Right lobe of liver (tissue), 6 donors: Measurements from ENCODE around the gene SETX. TPM values are rescaled to one million over a fixed set of nuclear protein-coding genes. Genes with fewer than 3 reads are reported as not detected.

Experiments used
- ATAC-seq, 4 donors: fragments of 200-7000 bp; cut with Tn5 transposase; one replicate each; pipeline ENCODE4 v1.9.1; 2020; ENCODE audit warnings: mild to moderate bottlenecking in 4 of 4, moderate library complexity in 4 of 4
- DNase-seq, 3 donors: peaks; one replicate each; pipeline ENCODE4 v3.0.0-alpha.2; 2020
- H3K27ac ChIP-seq, 3 donors: fragments of 200-600 bp; one replicate each; pipeline ENCODE4 v1.8.0; 2022
- H3K27me3 ChIP-seq, 2 donors: fragments of 200-600 bp; one replicate each; pipeline ENCODE4 v1.8.0; 2022
- H3K36me3 ChIP-seq, 4 donors: fragments of 200-600 bp; sonication (generic) in 1 of 4; one replicate each; pipeline versions ENCODE4 v1.5.1 to v1.8.0; 2017 to 2022; ENCODE audit warnings: control low read depth in 1 of 4
- H3K4me1 ChIP-seq, 4 donors: fragments of 200-600 bp; sonication (generic) in 1 of 4; one replicate each; pipeline versions ENCODE4 v1.5.1 to v1.8.0; 2017 to 2022; ENCODE audit warnings: control low read depth in 1 of 4
- H3K4me3 ChIP-seq, 3 donors: fragments of 200-600 bp; one replicate each; pipeline ENCODE4 v1.8.0; 2022
- H3K9me3 ChIP-seq, 4 donors: fragments of 200-600 bp; sonication (generic) in 1 of 4; one replicate each; pipeline versions ENCODE4 v1.5.1 to v1.8.0; 2017 to 2022; ENCODE audit warnings: control low read depth in 1 of 4
- POLR2A ChIP-seq: fragments of 450-650 bp; IDR thresholded peaks from one replicate; pipeline ENCODE4 v1.6.1; 2017; ENCODE audit warnings: antibody characterized with exemption, mild to moderate bottlenecking
- WGBS: methylation state at CpG from one replicate; pipeline ENCODE4 v1.1.6; 2018; ENCODE audit warnings: low coverage, low lambda C conversion rate; ENCODE audit not compliant: insufficient coverage; ENCODE audit errors: missing lambda C conversion rate; 5-methylcytosine and 5-hydroxymethylcytosine counted together
- intact Hi-C, 2 donors: fragments of 100-400 bp; cut with DNase I; formaldehyde crosslinking; loops; one replicate each; pipeline versions ENCODE4 v1.11.2 to v1.14.1; 2022
- total RNA-seq, 6 experiments: library from RNA; depleted of rRNA in 2 of 6; stranded (reverse); fragments of >200 nt in 2 of 6; fragmentation: NEBNext Ultra II Directional in 3 of 6; extraction: Animal tissue kit (Norgen Biotek cat#: 25700) in 3 of 6; gene quantifications; one replicate each; pipeline versions ENCODE4 v1.1.0 to v1.2.4, GENCODE V29; 2016 to 2023
- TF ChIP-seq, protein P1 (sequence below), 4 donors: fragments of 200-600 bp in 3 of 4; fragments of 450-650 bp in 1 of 4; IDR thresholded peaks; one replicate each; pipeline versions ENCODE4 v1.5.1 to v1.8.0; 2016 to 2022; ENCODE audit warnings: antibody characterized with exemption in 4 of 4, mild to moderate bottlenecking in 2 of 4
- donor health status: DM: no; HTN: yes; CAD: no.
- donor health status: DM: no; HTN: no; CAD: no.
- donor health status: DM: no; HTN: no; CAD: no.
- donor health status: DM: no; HTN: yes; CAD: no.
- donor health status: DM: no; HTN: yes; CAD: no.

SETX gene
- total RNA-seq, 6 experiments from 2014 or later = 17.4 to 28.8 (median 25.0) TPM

DNA sequence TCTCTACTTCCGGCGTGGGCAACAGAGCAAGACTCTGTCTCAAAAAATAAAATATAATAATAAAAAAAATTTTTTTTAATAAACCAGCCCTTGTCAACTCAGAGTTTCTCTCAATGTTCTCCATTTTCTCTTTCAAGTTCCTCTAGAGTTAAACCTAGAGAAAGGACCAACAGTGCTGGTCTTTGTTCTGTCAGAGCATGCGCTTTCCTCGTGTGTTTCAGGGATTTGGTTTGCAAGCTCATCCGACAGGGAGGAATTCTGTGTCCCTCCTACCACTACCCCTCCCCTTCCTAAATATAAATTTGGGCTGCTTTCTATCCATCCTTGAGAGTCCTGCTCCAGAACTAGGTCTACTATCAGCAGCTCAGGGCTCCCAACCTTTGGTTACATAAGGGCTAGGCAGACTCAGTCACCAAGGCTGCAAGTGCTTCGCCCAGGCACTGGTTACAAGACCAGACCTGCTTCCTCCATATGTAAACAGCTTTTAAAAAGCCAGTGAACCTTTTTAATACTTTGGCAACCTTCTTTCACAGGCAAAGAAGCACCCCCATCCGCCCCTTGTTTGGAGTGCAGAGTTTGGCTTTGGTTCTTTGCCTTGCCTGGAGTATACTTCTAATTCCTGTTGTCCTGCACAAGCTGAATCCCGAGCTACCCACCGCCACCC lies 13.5 kb downstream of the SETX start:
- H3K4me1 ChIP-seq = no peaks in the 10 kb centered on the region
- no peaks in the 10 kb centered on the region for H3K27me3 ChIP-seq
- H3K4me3 ChIP-seq = no peak overlapping the region
- H3K27ac ChIP-seq = no peak overlapping the region
- ATAC-seq = no peak
- H3K9me3 ChIP-seq = no peaks in the 10 kb centered on the region
- TF ChIP-seq POLR2A = no peak
- TF ChIP-seq, protein P1, sequence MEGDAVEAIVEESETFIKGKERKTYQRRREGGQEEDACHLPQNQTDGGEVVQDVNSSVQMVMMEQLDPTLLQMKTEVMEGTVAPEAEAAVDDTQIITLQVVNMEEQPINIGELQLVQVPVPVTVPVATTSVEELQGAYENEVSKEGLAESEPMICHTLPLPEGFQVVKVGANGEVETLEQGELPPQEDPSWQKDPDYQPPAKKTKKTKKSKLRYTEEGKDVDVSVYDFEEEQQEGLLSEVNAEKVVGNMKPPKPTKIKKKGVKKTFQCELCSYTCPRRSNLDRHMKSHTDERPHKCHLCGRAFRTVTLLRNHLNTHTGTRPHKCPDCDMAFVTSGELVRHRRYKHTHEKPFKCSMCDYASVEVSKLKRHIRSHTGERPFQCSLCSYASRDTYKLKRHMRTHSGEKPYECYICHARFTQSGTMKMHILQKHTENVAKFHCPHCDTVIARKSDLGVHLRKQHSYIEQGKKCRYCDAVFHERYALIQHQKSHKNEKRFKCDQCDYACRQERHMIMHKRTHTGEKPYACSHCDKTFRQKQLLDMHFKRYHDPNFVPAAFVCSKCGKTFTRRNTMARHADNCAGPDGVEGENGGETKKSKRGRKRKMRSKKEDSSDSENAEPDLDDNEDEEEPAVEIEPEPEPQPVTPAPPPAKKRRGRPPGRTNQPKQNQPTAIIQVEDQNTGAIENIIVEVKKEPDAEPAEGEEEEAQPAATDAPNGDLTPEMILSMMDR (IDR thresholded peaks at IDR 0.05) = no peak
- intact Hi-C loops = loop anchor here in 1 of 2 donors (10.0 kb wide), 1 partner anchor 47 kb away; no protein-coding TSS in a partner anchor
- 98% methylated on average over 7 of the region's 9 CpGs for WGBS
- peaks cover 26 to 85% (median 54%) of the 10 kb centered on the region in 4 donors for H3K36me3 ChIP-seq
- DNase-seq = no peak

DNA sequence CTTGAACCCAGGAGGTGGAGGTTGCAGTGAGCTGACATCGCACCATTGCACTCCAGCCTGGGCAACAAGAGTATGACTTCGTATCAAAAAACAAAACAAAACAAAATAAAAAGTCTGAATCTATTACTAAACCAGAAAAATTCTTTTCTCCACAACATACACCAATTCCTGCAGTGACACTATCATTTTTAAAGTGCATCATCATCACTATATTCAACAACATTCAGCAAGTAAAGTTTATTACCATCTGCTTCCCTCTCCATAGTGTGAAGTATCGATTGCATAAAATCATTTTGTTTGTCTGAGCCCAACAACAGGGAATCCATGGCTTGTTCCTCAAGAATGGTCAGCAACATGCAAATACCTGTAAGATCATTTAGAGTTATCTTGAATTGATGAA lies 20.4 kb downstream of the SETX start:
- Histone ChIP-seq H3K27me3 (no peaks in the 10 kb centered on the region), H3K36me3 (peaks cover 0 to 80% (median 51%) of the 10 kb centered on the region in 4 donors), H3K4me3 (no peak overlapping the region), H3K27ac (no peak overlapping the region), H3K4me1 (no peaks in the 10 kb centered on the region), H3K9me3 (no peaks in the 10 kb centered on the region)
- DNase-seq (no peak), ATAC-seq (no peak)
- WGBS = 93% methylated on average over 3 of the region's 3 CpGs
- TF ChIP-seq, protein P1 (IDR thresholded peaks at IDR 0.05) = no peak
- no peak for TF ChIP-seq POLR2A
- intact Hi-C loops = loop anchor here in 1 of 2 donors (10.0 kb wide), 1 partner anchor 50 kb away; no protein-coding TSS in a partner anchor

DNA sequence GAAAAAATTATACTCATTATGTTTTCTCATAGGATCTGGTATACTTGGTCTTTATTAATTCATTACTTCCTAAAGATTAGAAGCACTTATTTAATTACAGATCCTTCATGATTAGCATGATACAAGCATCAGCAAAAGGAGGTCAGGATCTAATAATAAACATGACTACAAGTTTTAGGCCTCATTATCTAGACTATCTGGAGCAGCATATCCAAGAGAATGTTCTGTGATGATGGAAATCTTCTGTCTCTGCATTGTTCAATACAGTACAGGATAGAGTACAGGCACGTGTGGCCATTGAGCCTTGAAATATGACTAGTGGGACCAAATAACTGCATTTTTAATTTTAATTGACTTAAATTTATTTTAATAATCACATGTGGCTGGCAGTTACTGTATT lies 21.2 kb downstream of the SETX start:
- H3K27ac ChIP-seq = no peak overlapping the region
- H3K27me3 ChIP-seq = no peaks in the 10 kb centered on the region
- no peak overlapping the region for H3K4me3 ChIP-seq
- intact Hi-C loops = loop anchor here in 1 of 2 donors (10.0 kb wide), 1 partner anchor 49 kb away; no protein-coding TSS in a partner anchor
- H3K36me3 ChIP-seq = peaks cover 0 to 80% (median 55%) of the 10 kb centered on the region in 4 donors
- no peaks in the 10 kb centered on the region for H3K4me1 ChIP-seq
- no peak for ATAC-seq
- DNase-seq = no peak
- WGBS = 80% methylated on average over 1 of the region's 1 CpG
- TF ChIP-seq, protein P1 (IDR thresholded peaks at IDR 0.05) = no peak
- TF ChIP-seq POLR2A = no peak
- no peaks in the 10 kb centered on the region for H3K9me3 ChIP-seq

DNA sequence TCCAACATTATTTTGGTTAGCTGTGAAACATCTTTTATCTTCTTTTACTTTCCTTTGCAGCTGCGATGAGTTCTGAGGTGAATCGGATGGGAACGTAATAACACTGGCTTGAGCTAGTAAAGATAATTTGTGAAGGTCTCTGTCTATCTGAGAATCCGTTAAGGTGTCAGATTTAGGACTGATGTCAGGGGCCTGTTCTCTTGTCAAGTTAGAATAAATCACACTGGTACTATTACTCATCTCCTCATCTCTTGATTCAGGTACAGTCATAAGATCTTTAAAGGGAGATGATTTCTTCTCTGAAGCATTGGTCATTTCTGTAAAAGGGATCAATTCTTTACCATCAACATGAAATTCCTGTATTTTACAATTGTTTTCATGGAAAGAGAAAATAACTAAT lies 26.2 kb downstream of the SETX start:
- Histone ChIP-seq H3K4me3 (no peak overlapping the region), H3K27ac (no peak overlapping the region), H3K36me3 (peaks cover 0 to 53% (median 38%) of the 10 kb centered on the region in 4 donors), H3K4me1 (no peaks in the 10 kb centered on the region), H3K27me3 (no peaks in the 10 kb centered on the region), H3K9me3 (no peaks in the 10 kb centered on the region)
- DNase-seq (no peak), ATAC-seq (no peak)
- intact Hi-C loops = no loop called here
- 100% methylated on average over 4 of the region's 4 CpGs for WGBS
- TF ChIP-seq POLR2A = no peak
- TF ChIP-seq, protein P1 (IDR thresholded peaks at IDR 0.05) = no peak
